ENCODE results near the gene OLR1. TPM values are rescaled to one million over a fixed set of nuclear protein-coding genes. Genes with fewer than 3 reads are reported as not detected.

Gene OLR1
- total RNA-seq, 1 donor from 2014 or later = 0.98 TPM

DNA sequence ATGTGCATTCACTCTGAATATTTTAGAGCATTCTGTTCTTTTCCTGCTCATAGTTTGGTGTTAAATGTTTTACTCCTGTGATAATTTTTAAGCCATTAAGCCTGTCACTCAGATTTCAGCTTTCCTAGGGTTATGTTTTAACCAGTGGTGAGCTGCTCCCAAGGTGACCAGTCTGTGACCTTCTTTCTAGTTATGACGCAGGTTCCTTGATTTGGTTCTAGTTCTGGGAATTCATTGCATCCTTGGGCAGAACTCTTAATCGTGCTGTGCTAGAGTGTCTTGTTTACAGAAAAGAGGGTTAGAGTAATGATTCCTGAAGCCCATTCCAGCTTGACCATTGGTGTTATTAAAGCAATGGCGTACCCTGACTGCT lies 42.9 kb upstream of the OLR1 start:
- H3K4me1 Mint-ChIP-seq (ENCODE audit: low read depth, unreplicated experiment) = peaks cover 7% of the 10 kb centered on the region
- Histone ChIP-seq H3K36me3 (ENCODE audit: insufficient read depth, low read length) (peaks cover 3% of the 10 kb centered on the region), H4K20me1 (ENCODE audit: insufficient read depth, low read length) (peaks cover 23% of the 10 kb centered on the region), H3K27ac (ENCODE audit: low read depth, low read length) (peak overlapping the region; percentile 99), H3K4me1 (ENCODE audit: insufficient read depth, low read length) (peaks cover 7% of the 10 kb centered on the region), H3K9ac (ENCODE audit: low read length) (peak overlapping the region; percentile 99), H3K4me2 (ENCODE audit: low read length) (peak overlapping the region; percentile 96), H3K9me3 (ENCODE audit: insufficient read depth, low read depth, low read length) (no peaks in the 10 kb centered on the region), H3K79me2 (ENCODE audit: insufficient read depth, low read length) (peaks cover 41% of the 10 kb centered on the region), H3K27me3 (ENCODE audit: insufficient read depth, low read length) (no peaks in the 10 kb centered on the region), H2AFZ (ENCODE audit: low read depth, low read length) (no peak overlapping the region), H3K4me3 (ENCODE audit: insufficient read depth, low read depth, low read length) (peak overlapping the region; percentile 92)
- TF ChIP-seq, protein P1, sequence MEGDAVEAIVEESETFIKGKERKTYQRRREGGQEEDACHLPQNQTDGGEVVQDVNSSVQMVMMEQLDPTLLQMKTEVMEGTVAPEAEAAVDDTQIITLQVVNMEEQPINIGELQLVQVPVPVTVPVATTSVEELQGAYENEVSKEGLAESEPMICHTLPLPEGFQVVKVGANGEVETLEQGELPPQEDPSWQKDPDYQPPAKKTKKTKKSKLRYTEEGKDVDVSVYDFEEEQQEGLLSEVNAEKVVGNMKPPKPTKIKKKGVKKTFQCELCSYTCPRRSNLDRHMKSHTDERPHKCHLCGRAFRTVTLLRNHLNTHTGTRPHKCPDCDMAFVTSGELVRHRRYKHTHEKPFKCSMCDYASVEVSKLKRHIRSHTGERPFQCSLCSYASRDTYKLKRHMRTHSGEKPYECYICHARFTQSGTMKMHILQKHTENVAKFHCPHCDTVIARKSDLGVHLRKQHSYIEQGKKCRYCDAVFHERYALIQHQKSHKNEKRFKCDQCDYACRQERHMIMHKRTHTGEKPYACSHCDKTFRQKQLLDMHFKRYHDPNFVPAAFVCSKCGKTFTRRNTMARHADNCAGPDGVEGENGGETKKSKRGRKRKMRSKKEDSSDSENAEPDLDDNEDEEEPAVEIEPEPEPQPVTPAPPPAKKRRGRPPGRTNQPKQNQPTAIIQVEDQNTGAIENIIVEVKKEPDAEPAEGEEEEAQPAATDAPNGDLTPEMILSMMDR (IDR thresholded peaks at IDR 0.05; ENCODE audit: insufficient read depth, low read depth, low read length) = no peak
- TF ChIP-seq EZH2 (IDR thresholded peaks at IDR 0.05; ENCODE audit: insufficient read depth, low read length) = no peak
- peaks cover 2% of the 10 kb centered on the region for H3K36me3 Mint-ChIP-seq (ENCODE audit: low read depth, unreplicated experiment)
- H3K27ac Mint-ChIP-seq (ENCODE audit: unreplicated experiment) = peak overlapping the region; percentile 100
- H3K27me3 Mint-ChIP-seq (ENCODE audit: low read depth, unreplicated experiment) = no peaks in the 10 kb centered on the region
- peak overlapping the region; percentile 97 for H3K4me3 Mint-ChIP-seq (ENCODE audit: unreplicated experiment)
- DNase-seq (ENCODE audit: low read depth) = peak; percentile 50
- no peaks in the 10 kb centered on the region for H3K9me3 Mint-ChIP-seq (ENCODE audit: unreplicated experiment)
- no peak for FAIRE-seq

DNA sequence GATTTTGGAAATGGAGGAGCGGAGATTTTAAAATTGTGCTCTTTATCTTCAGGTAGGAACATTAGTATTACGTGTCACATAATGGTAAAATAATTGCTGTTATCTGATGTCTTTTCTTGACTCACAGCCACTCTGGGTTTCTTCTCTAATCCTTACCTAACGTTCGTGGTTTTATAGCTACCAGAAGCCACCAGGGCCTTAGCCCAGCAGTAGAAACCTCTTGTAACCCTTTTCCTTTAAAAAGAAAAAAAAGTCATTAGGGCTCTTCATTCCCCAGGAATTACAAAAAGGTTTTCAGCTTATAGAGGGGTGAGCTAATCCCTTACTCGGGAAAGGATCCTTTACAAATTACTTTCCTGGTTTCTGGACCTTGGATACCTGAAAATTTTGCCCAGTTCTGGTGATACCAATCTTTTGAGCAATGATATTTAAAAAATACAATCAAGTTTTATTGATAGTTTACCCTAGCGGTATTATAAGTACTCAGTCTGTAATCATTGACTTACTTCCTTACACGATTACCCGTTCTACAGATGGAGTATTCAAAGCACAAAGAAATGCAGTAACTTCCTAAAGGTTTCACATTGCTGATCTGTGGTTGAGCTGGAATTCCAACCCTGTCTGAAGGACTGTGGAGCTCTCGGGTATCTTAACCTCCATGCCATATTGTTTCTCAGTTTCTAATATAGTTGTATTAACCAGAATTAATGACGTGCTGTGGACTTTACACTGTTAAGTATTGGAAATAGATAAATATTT lies 42.4 kb upstream of the OLR1 start:
- Histone ChIP-seq H3K4me3 (ENCODE audit: insufficient read depth, low read depth, low read length) (peak overlapping the region; percentile 92), H3K4me2 (ENCODE audit: low read length) (peak overlapping the region; percentile 96), H3K27ac (ENCODE audit: low read depth, low read length) (peak overlapping the region; percentile 99), H3K36me3 (ENCODE audit: insufficient read depth, low read length) (no peaks in the 10 kb centered on the region), H3K4me1 (ENCODE audit: insufficient read depth, low read length) (peaks cover 7% of the 10 kb centered on the region), H2AFZ (ENCODE audit: low read depth, low read length) (no peak overlapping the region), H3K9me3 (ENCODE audit: insufficient read depth, low read depth, low read length) (no peaks in the 10 kb centered on the region), H4K20me1 (ENCODE audit: insufficient read depth, low read length) (peaks cover 20% of the 10 kb centered on the region), H3K9ac (ENCODE audit: low read length) (peak overlapping the region; percentile 99), H3K27me3 (ENCODE audit: insufficient read depth, low read length) (no peaks in the 10 kb centered on the region), H3K79me2 (ENCODE audit: insufficient read depth, low read length) (peaks cover 41% of the 10 kb centered on the region)
- Mint-ChIP-seq H3K4me1 (ENCODE audit: low read depth, unreplicated experiment) (peaks cover 7% of the 10 kb centered on the region), H3K4me3 (ENCODE audit: unreplicated experiment) (peak overlapping the region; percentile 97), H3K9me3 (ENCODE audit: unreplicated experiment) (no peaks in the 10 kb centered on the region), H3K27ac (ENCODE audit: unreplicated experiment) (peak overlapping the region; percentile 100), H3K36me3 (ENCODE audit: low read depth, unreplicated experiment) (peaks cover 2% of the 10 kb centered on the region), H3K27me3 (ENCODE audit: low read depth, unreplicated experiment) (no peaks in the 10 kb centered on the region)
- FAIRE-seq (no peak), DNase-seq (ENCODE audit: low read depth) (peak; percentile 83)
- no peak for TF ChIP-seq EZH2 (IDR thresholded peaks at IDR 0.05; ENCODE audit: insufficient read depth, low read length)
- TF ChIP-seq, protein P1 (IDR thresholded peaks at IDR 0.05; ENCODE audit: insufficient read depth, low read depth, low read length) = no peak
